ENCODE data around the gene GFPT2. TPM values are rescaled to one million over a fixed set of nuclear protein-coding genes. Genes with fewer than 3 reads are reported as not detected.

GFPT2 gene
- total and polyA plus RNA-seq, 9 of the 15 experiments (the other 6 are each of a cell fraction or from before 2014, with no cell fraction given), result 0.07 to 0.14 (median 0.08) TPM; not detected in 6

DNA sequence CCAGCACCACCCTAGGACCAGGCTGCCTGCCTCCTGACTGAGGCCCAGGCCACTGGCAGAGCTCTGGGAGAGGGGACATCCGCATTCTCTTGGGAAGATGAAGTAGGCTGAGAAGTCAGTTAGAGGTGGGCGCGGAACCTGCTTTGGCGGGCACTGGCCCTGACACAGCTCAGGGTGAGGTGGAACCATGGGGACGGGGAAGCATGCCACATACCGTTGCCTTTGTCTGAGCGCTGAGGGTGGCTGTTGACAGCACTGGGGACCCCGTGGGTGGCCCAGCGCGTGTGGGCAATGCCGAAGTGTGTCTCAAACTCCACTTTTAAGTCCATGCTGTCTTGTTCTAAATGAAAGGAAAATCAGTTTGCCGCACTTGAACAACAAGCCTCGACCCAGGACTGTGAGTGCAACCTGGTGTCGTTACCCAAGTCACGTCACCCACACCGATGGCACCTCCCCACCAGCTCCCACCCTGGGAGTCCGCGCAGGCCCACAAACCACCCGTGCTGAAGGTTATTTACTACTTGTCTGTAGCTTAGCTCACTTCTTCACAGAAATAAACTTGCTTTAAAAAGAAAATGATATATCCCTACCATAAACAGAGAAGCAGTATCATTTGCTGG lies 17.4 kb downstream of the GFPT2 start (continued):
- TF ChIP-seq NR2C1 (IDR thresholded peaks at IDR 0.05) (no peak), NR2C1 (tag; IDR thresholded peaks at IDR 0.05) (no peak), ZNF77 (CRISPR knock-in tag; IDR thresholded peaks at IDR 0.05) (no peak), RB1 (IDR thresholded peaks at IDR 0.05; ENCODE audit: low read depth) (no peak), TAF9B (IDR thresholded peaks at IDR 0.05; ENCODE audit: partially characterized antibody) (no peak), GATAD2B (IDR thresholded peaks at IDR 0.05; ENCODE audit: borderline replicate concordance) (no peak), ZBTB49 (CRISPR knock-in tag; IDR thresholded peaks at IDR 0.05; ENCODE audit: borderline replicate concordance) (no peak)
- TF ChIP-seq, protein P1, sequence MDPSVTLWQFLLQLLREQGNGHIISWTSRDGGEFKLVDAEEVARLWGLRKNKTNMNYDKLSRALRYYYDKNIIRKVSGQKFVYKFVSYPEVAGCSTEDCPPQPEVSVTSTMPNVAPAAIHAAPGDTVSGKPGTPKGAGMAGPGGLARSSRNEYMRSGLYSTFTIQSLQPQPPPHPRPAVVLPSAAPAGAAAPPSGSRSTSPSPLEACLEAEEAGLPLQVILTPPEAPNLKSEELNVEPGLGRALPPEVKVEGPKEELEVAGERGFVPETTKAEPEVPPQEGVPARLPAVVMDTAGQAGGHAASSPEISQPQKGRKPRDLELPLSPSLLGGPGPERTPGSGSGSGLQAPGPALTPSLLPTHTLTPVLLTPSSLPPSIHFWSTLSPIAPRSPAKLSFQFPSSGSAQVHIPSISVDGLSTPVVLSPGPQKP (CRISPR knock-in tag; IDR thresholded peaks at IDR 0.05), result no peak

Measured in K562 (cell line).